Right atrium auricular region (tissue), 2 donors: ENCODE results near the gene DNAH12. TPM values are rescaled to one million over a fixed set of nuclear protein-coding genes. Genes with fewer than 3 reads are reported as not detected.

Source experiments
- DNase-seq: peaks from one replicate; pipeline ENCODE4 v3.0.0-alpha.2; 2019; ENCODE audit warnings: low spot score
- H3K27ac ChIP-seq, 2 donors: fragments of 200-600 bp; sonication (generic); 1 replicate in 1 of 2; 2 replicates in 1 of 2; pipeline ENCODE4 v1.5.1; 2016 to 2019
- H3K27me3 ChIP-seq, 2 donors: fragments of 200-600 bp; sonication (generic); one replicate each; pipeline versions ENCODE4 v1.5.1 to v1.6.0; 2017 to 2019
- H3K36me3 ChIP-seq: fragments of 200-600 bp; sonication (generic); one replicate; pipeline ENCODE4 v1.5.1; 2016
- H3K4me1 ChIP-seq, 2 donors: fragments of 200-600 bp; sonication (generic); one replicate each; pipeline versions ENCODE4 v1.5.1 to v1.6.0; 2017 to 2019
- H3K4me3 ChIP-seq, 2 donors: fragments of 200-600 bp; sonication (generic); 1 replicate in 1 of 2; 2 replicates in 1 of 2; pipeline ENCODE4 v1.5.1; 2017 to 2019; ENCODE audit warnings: mild to moderate bottlenecking in 1 of 2, moderate library complexity in 1 of 2
- H3K9me3 ChIP-seq, 2 donors: fragments of 200-600 bp; sonication (generic); one replicate each; pipeline ENCODE4 v1.5.1; 2019
- total RNA-seq, 2 donors: library from RNA; depleted of rRNA; stranded (reverse); fragments of >200 nt; gene quantifications; one replicate each; pipeline ENCODE4 v1.1.0, GENCODE V29; 2016
- TF ChIP-seq, protein P1 (sequence below), 2 donors: fragments of 200-600 bp; sonication (generic); IDR thresholded peaks; one replicate each; pipeline ENCODE4 v1.5.1; 2019; ENCODE audit warnings: antibody characterized with exemption in 2 of 2

The DNAH12 gene
- total RNA-seq, 2 donors from 2014 or later = 0.08 TPM; not detected in 1

- Histone ChIP-seq H3K27ac (no peak overlapping the region), H3K36me3 (peaks cover 79% of the 10 kb centered on the region), H3K9me3 (no peaks in the 10 kb centered on the region), H3K4me1 (no peaks in the 10 kb centered on the region), H3K27me3 (no peaks in the 10 kb centered on the region), H3K4me3 (no peak overlapping the region)
- TF ChIP-seq, protein P1, sequence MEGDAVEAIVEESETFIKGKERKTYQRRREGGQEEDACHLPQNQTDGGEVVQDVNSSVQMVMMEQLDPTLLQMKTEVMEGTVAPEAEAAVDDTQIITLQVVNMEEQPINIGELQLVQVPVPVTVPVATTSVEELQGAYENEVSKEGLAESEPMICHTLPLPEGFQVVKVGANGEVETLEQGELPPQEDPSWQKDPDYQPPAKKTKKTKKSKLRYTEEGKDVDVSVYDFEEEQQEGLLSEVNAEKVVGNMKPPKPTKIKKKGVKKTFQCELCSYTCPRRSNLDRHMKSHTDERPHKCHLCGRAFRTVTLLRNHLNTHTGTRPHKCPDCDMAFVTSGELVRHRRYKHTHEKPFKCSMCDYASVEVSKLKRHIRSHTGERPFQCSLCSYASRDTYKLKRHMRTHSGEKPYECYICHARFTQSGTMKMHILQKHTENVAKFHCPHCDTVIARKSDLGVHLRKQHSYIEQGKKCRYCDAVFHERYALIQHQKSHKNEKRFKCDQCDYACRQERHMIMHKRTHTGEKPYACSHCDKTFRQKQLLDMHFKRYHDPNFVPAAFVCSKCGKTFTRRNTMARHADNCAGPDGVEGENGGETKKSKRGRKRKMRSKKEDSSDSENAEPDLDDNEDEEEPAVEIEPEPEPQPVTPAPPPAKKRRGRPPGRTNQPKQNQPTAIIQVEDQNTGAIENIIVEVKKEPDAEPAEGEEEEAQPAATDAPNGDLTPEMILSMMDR (IDR thresholded peaks at IDR 0.05) = no peak
- no peak for DNase-seq
These were observed 299.2 kb downstream of the DNAH12 start for GRCh38 chr3:57244946-57245345.

Other genes with a start within 250 kb of the DNAH12 start
- gene PDE12, start 11.9 kb upstream of the DNAH12 start, total RNA-seq = 10 to 100 TPM in 1 of 2 donors, 1 to 10 TPM in 1; 9.9 to 12.1 TPM
- gene ARF4, start 53.0 kb upstream of the DNAH12 start, total RNA-seq = 10 to 100 TPM; 92.5 to 95.7 TPM
- gene DENND6A, start 148.7 kb upstream of the DNAH12 start, total RNA-seq = 10 to 100 TPM; 12.7 to 13.3 TPM
- gene SLMAP, start 212.0 kb upstream of the DNAH12 start, total RNA-seq = 100 to 1,000 TPM; 220 to 256 TPM